GM19099 (cell line): ENCODE data around the gene OLFM3.

ENCODE experiments used
- POLR2A ChIP-seq: IDR thresholded peaks from 3 replicates; pipeline ENCODE4 v1.6.1; 2011; ENCODE audit warnings: low read depth; ENCODE audit not compliant: insufficient read length; ENCODE audit errors: extremely low read depth

OLFM3 gene

GRCh38 chr1:101833312-101833711 is 163.4 kb downstream of the OLFM3 start:
- no peak for TF ChIP-seq POLR2A

- TF ChIP-seq POLR2A, result no peak
These were observed 170.3 kb downstream of the OLFM3 start for GRCh38 chr1:101826416-101826815.

GRCh38 chr1:101820071-101820470 is 176.7 kb downstream of the OLFM3 start:
- no peak for TF ChIP-seq POLR2A

GRCh38 chr1:101816262-101816661 is 180.5 kb downstream of the OLFM3 start:
- TF ChIP-seq POLR2A, result no peak

GRCh38 chr1:101798417-101798816 is 198.3 kb downstream of the OLFM3 start:
- TF ChIP-seq POLR2A, result no peak

GRCh38 chr1:101797722-101798121 is 199.0 kb downstream of the OLFM3 start:
- no peak for TF ChIP-seq POLR2A

- no peak for TF ChIP-seq POLR2A
These were observed 215.4 kb downstream of the OLFM3 start for GRCh38 chr1:101781201-101781831.

- no peak for TF ChIP-seq POLR2A
These were observed 227.2 kb downstream of the OLFM3 start for GRCh38 chr1:101769520-101769919.

- TF ChIP-seq POLR2A, result no peak
These were observed 238.7 kb downstream of the OLFM3 start for GRCh38 chr1:101757985-101758384.

- TF ChIP-seq POLR2A, result no peak
These were observed 240.3 kb downstream of the OLFM3 start for GRCh38 chr1:101756411-101756810.
